Measurements from ENCODE around the gene LOXHD1. TPM values are rescaled to one million over a fixed set of nuclear protein-coding genes. Genes with fewer than 3 reads are reported as not detected.

The LOXHD1 gene
- total RNA-seq, 1 donor from 2014 or later, result 0.23 TPM

DNA sequence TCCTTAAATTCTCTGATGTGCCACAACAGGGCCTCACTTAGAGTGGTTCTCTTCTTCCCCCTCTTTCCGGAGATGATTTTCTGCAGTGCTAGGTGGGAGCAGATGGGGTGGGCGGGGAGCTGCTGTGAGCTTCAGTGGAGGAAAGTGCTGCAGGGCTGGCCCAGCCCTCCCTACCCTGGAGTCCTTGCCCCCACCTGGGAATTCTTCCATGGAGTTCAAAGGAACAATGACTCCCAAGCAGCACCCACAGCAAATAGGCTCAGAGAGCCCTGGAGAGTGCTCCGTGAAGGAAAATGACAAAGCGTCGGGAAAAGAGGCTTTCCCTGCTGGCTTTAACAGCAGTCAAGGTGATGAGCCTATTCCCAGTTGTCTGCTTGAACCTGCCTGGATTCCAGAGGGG lies 28.8 kb downstream of the LOXHD1 start:
- H3K27ac Mint-ChIP-seq (ENCODE audit: unreplicated experiment), result no peak overlapping the region
- H3K4me1 Mint-ChIP-seq (ENCODE audit: unreplicated experiment), result peaks cover 17% of the 10 kb centered on the region
- TF ChIP-seq, protein P1, sequence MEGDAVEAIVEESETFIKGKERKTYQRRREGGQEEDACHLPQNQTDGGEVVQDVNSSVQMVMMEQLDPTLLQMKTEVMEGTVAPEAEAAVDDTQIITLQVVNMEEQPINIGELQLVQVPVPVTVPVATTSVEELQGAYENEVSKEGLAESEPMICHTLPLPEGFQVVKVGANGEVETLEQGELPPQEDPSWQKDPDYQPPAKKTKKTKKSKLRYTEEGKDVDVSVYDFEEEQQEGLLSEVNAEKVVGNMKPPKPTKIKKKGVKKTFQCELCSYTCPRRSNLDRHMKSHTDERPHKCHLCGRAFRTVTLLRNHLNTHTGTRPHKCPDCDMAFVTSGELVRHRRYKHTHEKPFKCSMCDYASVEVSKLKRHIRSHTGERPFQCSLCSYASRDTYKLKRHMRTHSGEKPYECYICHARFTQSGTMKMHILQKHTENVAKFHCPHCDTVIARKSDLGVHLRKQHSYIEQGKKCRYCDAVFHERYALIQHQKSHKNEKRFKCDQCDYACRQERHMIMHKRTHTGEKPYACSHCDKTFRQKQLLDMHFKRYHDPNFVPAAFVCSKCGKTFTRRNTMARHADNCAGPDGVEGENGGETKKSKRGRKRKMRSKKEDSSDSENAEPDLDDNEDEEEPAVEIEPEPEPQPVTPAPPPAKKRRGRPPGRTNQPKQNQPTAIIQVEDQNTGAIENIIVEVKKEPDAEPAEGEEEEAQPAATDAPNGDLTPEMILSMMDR (IDR thresholded peaks at IDR 0.05; ENCODE audit: unreplicated experiment), result no peak
- no peak overlapping the region for H3K4me3 Mint-ChIP-seq (ENCODE audit: unreplicated experiment)
- no peaks in the 10 kb centered on the region for H3K36me3 Mint-ChIP-seq (ENCODE audit: low read depth, unreplicated experiment)
- no peaks in the 10 kb centered on the region for H3K9me3 Mint-ChIP-seq (ENCODE audit: unreplicated experiment)
- peaks cover 1% of the 10 kb centered on the region for H3K27me3 Mint-ChIP-seq (ENCODE audit: unreplicated experiment)
- DNase-seq (ENCODE audit: low spot score), result no peak

DNA sequence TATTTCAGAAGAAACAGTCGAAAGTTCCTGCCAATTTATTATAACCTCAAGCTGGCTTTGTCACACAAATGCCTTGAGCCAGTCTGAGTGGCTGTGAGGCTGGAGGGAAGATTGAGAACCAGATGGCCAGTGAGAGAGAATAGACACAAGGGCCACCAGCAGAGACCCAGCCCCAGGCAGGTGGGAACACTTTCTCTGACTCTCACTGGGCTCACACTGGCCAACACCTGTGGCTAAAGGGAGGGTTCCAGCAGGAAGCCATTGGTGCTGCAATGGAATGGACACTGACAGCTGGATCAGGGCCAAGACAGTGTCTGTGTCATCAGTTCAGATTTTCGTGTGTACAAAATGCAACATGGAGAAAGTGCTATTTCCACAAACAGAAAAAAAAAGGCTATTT lies 29.9 kb downstream of the LOXHD1 start:
- TF ChIP-seq, protein P1 (IDR thresholded peaks at IDR 0.05; ENCODE audit: unreplicated experiment), result no peak
- Mint-ChIP-seq H3K27me3 (ENCODE audit: unreplicated experiment) (peaks cover 1% of the 10 kb centered on the region), H3K9me3 (ENCODE audit: unreplicated experiment) (no peaks in the 10 kb centered on the region), H3K27ac (ENCODE audit: unreplicated experiment) (no peak overlapping the region), H3K4me3 (ENCODE audit: unreplicated experiment) (no peak overlapping the region), H3K4me1 (ENCODE audit: unreplicated experiment) (peaks cover 22% of the 10 kb centered on the region), H3K36me3 (ENCODE audit: low read depth, unreplicated experiment) (no peaks in the 10 kb centered on the region)
- no peak for DNase-seq (ENCODE audit: low spot score)

DNA sequence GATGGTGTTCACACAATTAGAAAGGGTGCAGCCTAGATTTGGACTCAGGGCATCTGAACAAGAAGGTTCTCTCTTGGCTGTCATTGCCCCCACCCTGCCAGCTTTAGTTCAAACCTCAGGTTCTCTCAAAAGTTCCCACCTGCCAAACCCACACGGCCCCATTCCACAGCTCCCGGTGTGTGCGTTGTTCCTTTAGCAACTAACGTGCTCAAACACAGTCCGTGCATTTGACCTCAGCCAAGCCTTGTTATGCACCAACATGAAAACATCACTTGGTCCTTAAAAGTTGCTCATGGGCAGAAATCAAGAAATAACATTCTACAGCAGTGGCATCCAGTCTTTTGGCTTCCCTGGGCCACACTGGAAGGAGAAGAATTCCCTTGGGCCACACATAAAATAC lies 32.0 kb downstream of the LOXHD1 start:
- H3K4me1 Mint-ChIP-seq (ENCODE audit: unreplicated experiment), result peaks cover 19% of the 10 kb centered on the region
- peaks cover 3% of the 10 kb centered on the region for H3K27me3 Mint-ChIP-seq (ENCODE audit: unreplicated experiment)
- TF ChIP-seq, protein P1 (IDR thresholded peaks at IDR 0.05; ENCODE audit: unreplicated experiment), result no peak
- H3K9me3 Mint-ChIP-seq (ENCODE audit: unreplicated experiment), result no peaks in the 10 kb centered on the region
- no peak overlapping the region for H3K4me3 Mint-ChIP-seq (ENCODE audit: unreplicated experiment)
- no peak overlapping the region for H3K27ac Mint-ChIP-seq (ENCODE audit: unreplicated experiment)
- no peak for DNase-seq (ENCODE audit: low spot score)
- no peaks in the 10 kb centered on the region for H3K36me3 Mint-ChIP-seq (ENCODE audit: low read depth, unreplicated experiment)

DNA sequence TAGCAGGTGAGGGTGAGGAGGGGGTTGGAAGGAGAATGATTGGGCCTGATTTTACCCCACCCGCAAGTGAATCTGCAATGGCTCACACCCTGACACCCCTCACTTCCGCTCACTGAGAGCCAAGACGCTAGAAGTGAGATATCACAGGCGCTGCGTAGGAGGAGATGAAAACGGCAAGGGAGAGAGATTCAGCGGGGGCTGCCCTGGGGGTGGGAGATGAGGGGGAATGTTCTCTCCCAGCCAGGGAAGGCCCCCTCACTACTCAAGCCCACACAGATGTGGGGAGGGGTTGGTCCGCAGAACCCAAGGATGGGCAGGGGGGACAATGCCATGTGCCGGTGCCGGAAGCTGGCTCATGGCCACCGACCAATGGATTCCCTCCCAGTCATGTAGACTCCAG lies 32.9 kb downstream of the LOXHD1 start:
- TF ChIP-seq, protein P1 (IDR thresholded peaks at IDR 0.05; ENCODE audit: unreplicated experiment), result no peak
- DNase-seq (ENCODE audit: low spot score), result no peak
- no peaks in the 10 kb centered on the region for H3K9me3 Mint-ChIP-seq (ENCODE audit: unreplicated experiment)
- H3K36me3 Mint-ChIP-seq (ENCODE audit: low read depth, unreplicated experiment), result no peaks in the 10 kb centered on the region
- H3K27me3 Mint-ChIP-seq (ENCODE audit: unreplicated experiment), result peaks cover 5% of the 10 kb centered on the region
- H3K4me3 Mint-ChIP-seq (ENCODE audit: unreplicated experiment), result no peak overlapping the region
- H3K27ac Mint-ChIP-seq (ENCODE audit: unreplicated experiment), result peak overlapping the region; percentile 70
- H3K4me1 Mint-ChIP-seq (ENCODE audit: unreplicated experiment), result peaks cover 19% of the 10 kb centered on the region

DNA sequence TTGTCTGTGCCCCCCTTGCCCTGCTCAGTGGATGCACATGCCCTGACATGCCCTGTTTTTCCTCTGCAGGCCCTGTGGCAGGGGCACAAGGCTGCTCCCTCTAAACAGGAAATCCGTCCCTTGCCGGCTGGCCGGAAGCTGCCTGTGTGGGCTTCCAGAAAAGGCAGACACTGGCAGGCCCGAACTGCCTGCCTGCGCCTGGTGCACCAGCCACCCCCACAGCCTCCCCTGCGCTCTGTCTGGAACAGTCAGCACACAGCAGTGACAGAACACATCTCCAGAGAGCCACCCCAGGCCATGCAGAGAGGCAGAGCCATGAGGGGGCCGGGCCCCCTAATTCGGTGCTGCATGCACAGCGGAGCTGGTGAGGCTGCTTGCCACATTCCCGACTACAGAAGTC lies 33.5 kb downstream of the LOXHD1 start:
- Mint-ChIP-seq H3K9me3 (ENCODE audit: unreplicated experiment) (no peaks in the 10 kb centered on the region), H3K27me3 (ENCODE audit: unreplicated experiment) (peaks cover 5% of the 10 kb centered on the region), H3K27ac (ENCODE audit: unreplicated experiment) (peak overlapping the region; percentile 84), H3K4me3 (ENCODE audit: unreplicated experiment) (no peak overlapping the region), H3K36me3 (ENCODE audit: low read depth, unreplicated experiment) (no peaks in the 10 kb centered on the region), H3K4me1 (ENCODE audit: unreplicated experiment) (peaks cover 19% of the 10 kb centered on the region)
- TF ChIP-seq, protein P1 (IDR thresholded peaks at IDR 0.05; ENCODE audit: unreplicated experiment), result no peak
- DNase-seq (ENCODE audit: low spot score), result peak; percentile 53
